ENCODE data around the gene PLCB3. TPM values are rescaled to one million over a fixed set of nuclear protein-coding genes. Genes with fewer than 3 reads are reported as not detected.

Gene PLCB3
- total and polyA plus RNA-seq, 2 of the 13 experiments (the other 11 are each of a cell fraction or from before 2014, with no cell fraction given), result 7.5 to 13.8 TPM

GRCh38 chr11:64234647-64235379 lies 16.5 kb upstream of the PLCB3 start (continued):
- TF ChIP-seq E2F1 (CRISPR knock-in tag; IDR thresholded peaks at IDR 0.05) (no peak), ZSCAN30 (CRISPR knock-in tag; IDR thresholded peaks at IDR 0.05) (no peak), ZBTB14 (CRISPR knock-in tag; IDR thresholded peaks at IDR 0.05) (no peak), CENPT (CRISPR knock-in tag; IDR thresholded peaks at IDR 0.05; ENCODE audit: low read depth) (no peak), ZNF652 (CRISPR knock-in tag; IDR thresholded peaks at IDR 0.05; ENCODE audit: borderline replicate concordance, low read depth) (no peak), ZNF350 (CRISPR knock-in tag; IDR thresholded peaks at IDR 0.05; ENCODE audit: borderline replicate concordance, low read depth) (no peak), ZNF614 (CRISPR knock-in tag; IDR thresholded peaks at IDR 0.05; ENCODE audit: borderline replicate concordance) (no peak), GLI4 (CRISPR knock-in tag; IDR thresholded peaks at IDR 0.05; ENCODE audit: borderline replicate concordance) (no peak), ISX (CRISPR knock-in tag; conservative IDR thresholded peaks at IDR 0.05) (no peak), THAP7 (CRISPR knock-in tag; IDR thresholded peaks at IDR 0.05) (no peak), SP5 (CRISPR knock-in tag; IDR thresholded peaks at IDR 0.05; ENCODE audit: borderline replicate concordance, low read depth) (peak; percentile 88), RFXAP (CRISPR knock-in tag; IDR thresholded peaks at IDR 0.05; ENCODE audit: borderline replicate concordance) (no peak), ZNF431 (CRISPR knock-in tag; IDR thresholded peaks at IDR 0.05; ENCODE audit: borderline replicate concordance, low read depth) (peak; percentile 10; the same call in 1 of the 2 replicates), TBP (CRISPR knock-in tag; IDR thresholded peaks at IDR 0.05) (no peak)
